Measurements from ENCODE around the gene INPP5D. TPM values are rescaled to one million over a fixed set of nuclear protein-coding genes. Genes with fewer than 3 reads are reported as not detected.

INPP5D gene
- total and polyA plus RNA-seq, 4 experiments from 2014 or later, result 29.6 to 127 (median 121) TPM

DNA sequence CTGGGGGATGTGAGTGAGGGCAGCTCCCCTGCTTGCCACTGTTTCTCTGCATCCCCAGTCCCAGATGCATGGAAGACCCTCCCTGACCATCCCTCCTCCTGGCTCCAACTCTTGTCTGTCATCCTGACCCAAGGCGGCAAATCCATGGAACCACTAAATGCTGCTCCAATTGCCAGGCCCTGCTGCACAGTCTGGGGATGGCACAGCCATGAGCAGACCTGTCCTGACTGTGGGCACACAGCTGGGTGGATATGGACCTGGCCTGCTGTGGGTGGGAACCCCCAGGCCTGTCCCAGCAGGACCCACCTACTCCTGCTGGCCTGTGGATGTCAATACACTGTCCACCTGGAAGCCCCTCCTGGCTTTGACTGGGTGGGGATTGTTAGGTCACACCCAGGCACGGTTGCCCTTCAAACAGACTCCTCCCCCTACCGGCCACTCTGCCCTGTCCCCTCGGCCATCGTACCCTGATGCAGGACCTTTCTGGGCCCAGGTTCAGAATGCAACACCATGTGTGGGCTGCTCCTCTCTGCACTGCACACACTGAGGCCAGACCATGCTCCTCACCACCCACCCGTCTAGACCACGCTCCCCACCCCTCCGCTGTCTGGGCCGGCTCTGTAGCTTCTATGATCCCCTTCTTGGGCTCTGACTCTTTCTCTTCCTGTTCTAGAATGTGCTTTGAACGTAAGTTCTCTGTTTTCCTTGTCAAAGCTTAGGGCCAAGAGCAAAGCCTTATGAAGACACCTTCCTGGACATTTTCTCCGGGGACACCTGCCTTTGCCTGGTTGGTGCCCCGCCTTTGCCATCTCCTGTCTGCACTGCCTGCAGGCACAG is 57.9 kb downstream of the INPP5D start:
- POLR2A ChIA-PET (ENCODE audit: partially characterized antibody), result no interaction called here
- intact Hi-C loops (cut with micrococcal nuclease), result no loop called here
- DNase-seq, result no peak

DNA sequence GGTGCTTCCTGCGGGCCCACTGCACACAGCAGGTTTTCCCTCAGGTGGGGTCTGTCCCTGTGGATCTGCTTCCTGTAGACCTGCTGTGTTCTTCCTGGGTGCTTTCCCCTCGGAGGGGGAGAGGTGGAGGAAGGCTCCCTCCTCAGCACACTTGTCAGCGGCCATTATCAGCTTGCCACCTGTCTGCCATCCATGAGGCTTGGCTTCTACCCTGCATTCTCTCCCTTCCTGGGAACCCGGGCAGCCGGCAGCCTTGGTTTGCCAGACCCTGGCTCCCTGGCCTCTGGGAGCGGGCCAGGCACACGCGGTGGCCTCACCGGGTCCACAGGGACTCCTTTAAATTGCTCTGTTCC is 58.5 kb downstream of the INPP5D start:
- peaks cover 28% of the 10 kb centered on the region for H3K36me3 ChIP-seq (ENCODE audit: insufficient read depth, low read length)
- Mint-ChIP-seq H3K27ac (peak overlapping the region in 6 of 7 donors; percentile 41 to 85 (median 76)), H3K4me3 (peak overlapping the region in 1 of 8 donors; percentile 69), H3K27me3 (no peaks in the 10 kb centered on the region), H3K36me3 (peaks cover 38 to 63% of the 10 kb centered on the region in 2 donors), H3K4me1 (peaks cover 30 to 64% (median 50%) of the 10 kb centered on the region in 4 donors), H3K9me3 (peaks cover 0 to 2% (median 0%) of the 10 kb centered on the region in 8 donors)
- intact Hi-C loops (cut with micrococcal nuclease), result no loop called here
- ChIA-PET POLR2A (ENCODE audit: partially characterized antibody) (no interaction called here), CTCF (ENCODE audit: partially characterized antibody) (interaction anchor here (1.8 kb wide), 1 partner anchor 64 kb away, joined by 6 read pairs; no protein-coding TSS in a partner anchor)
- H3K4me1 ChIP-seq (ENCODE audit: insufficient read depth, low read length), result peaks cover 30% of the 10 kb centered on the region
- H3K4me3 ChIP-seq (ENCODE audit: low read length in 2 of 2), result no peak overlapping the region
- no peak for DNase-seq
- no peaks in the 10 kb centered on the region for H3K27me3 ChIP-seq (ENCODE audit: insufficient read depth, low read length)
- no peak overlapping the region for H3K27ac ChIP-seq (ENCODE audit: low read depth, low read length)
- no peaks in the 10 kb centered on the region for H3K9me3 ChIP-seq (ENCODE audit: control insufficient read depth in 1 of 2, low read length in 2 of 2)

More for the DNA sequence above, 57.9 kb downstream of the INPP5D start:
- Histone ChIP-seq H3K4me3 (ENCODE audit: low read length in 2 of 2) (no peak overlapping the region), H3K4me1 (ENCODE audit: insufficient read depth, low read length) (peaks cover 33% of the 10 kb centered on the region), H3K27ac (ENCODE audit: low read depth, low read length) (no peak overlapping the region), H3K27me3 (ENCODE audit: insufficient read depth, low read length) (no peaks in the 10 kb centered on the region), H3K36me3 (ENCODE audit: insufficient read depth, low read length) (peaks cover 23% of the 10 kb centered on the region), H3K9me3 (ENCODE audit: control insufficient read depth in 1 of 2, low read length in 2 of 2) (no peaks in the 10 kb centered on the region)
- CTCF ChIA-PET (ENCODE audit: partially characterized antibody), result interaction anchor here (1.8 kb wide), 1 partner anchor 64 kb away, joined by 6 read pairs; no protein-coding TSS in a partner anchor
- H3K4me1 Mint-ChIP-seq, result peaks cover 35 to 70% (median 55%) of the 10 kb centered on the region in 4 donors
- peaks cover 0 to 2% (median 0%) of the 10 kb centered on the region in 8 donors for H3K9me3 Mint-ChIP-seq
- H3K4me3 Mint-ChIP-seq, result peak overlapping the region in 5 of 8 donors; percentile 24 to 69 (median 29)
- H3K27ac Mint-ChIP-seq, result peak overlapping the region; percentile 1 to 85 (median 75)
- no peaks in the 10 kb centered on the region for H3K27me3 Mint-ChIP-seq
- peaks cover 35 to 63% of the 10 kb centered on the region in 2 donors for H3K36me3 Mint-ChIP-seq

DNA sequence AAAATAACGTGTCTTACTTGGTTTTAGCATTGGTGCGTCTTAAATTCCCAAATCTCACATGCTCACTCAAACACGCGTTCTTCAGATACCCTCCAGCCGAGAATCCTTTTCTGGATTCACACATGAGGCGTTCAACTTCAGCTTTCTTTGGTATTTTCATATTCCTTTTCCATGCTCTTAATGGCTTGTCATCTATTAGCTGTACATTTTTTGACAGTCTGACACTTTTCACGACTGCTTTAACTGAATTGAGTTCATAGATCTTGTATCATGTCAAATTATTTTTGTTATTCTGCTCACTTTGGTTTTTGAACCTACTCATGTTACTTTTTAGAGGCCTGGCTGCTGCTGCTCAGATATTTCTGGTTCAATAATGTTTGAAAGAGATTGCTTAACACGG is 59.0 kb downstream of the INPP5D start:
- Histone ChIP-seq H3K9me3 (ENCODE audit: control insufficient read depth in 1 of 2, low read length in 2 of 2) (no peaks in the 10 kb centered on the region), H3K27me3 (ENCODE audit: insufficient read depth, low read length) (no peaks in the 10 kb centered on the region), H3K27ac (ENCODE audit: low read depth, low read length) (no peak overlapping the region), H3K36me3 (ENCODE audit: insufficient read depth, low read length) (peaks cover 33% of the 10 kb centered on the region), H3K4me3 (ENCODE audit: low read length in 2 of 2) (no peak overlapping the region), H3K4me1 (ENCODE audit: insufficient read depth, low read length) (peaks cover 27% of the 10 kb centered on the region)
- DNase-seq, result no peak
- H3K27ac Mint-ChIP-seq, result peak overlapping the region in 6 of 7 donors; percentile 32 to 85 (median 70)
- peaks cover 0 to 2% (median 0%) of the 10 kb centered on the region in 8 donors for H3K9me3 Mint-ChIP-seq
- H3K27me3 Mint-ChIP-seq, result no peaks in the 10 kb centered on the region
- peaks cover 39 to 65% of the 10 kb centered on the region in 2 donors for H3K36me3 Mint-ChIP-seq
- H3K4me1 Mint-ChIP-seq, result peaks cover 30 to 60% (median 47%) of the 10 kb centered on the region in 4 donors
- intact Hi-C loops (cut with micrococcal nuclease), result no loop called here
- ChIA-PET POLR2A (ENCODE audit: partially characterized antibody) (no interaction called here), CTCF (ENCODE audit: partially characterized antibody) (interaction anchor here (1.8 kb wide), 1 partner anchor 65 kb away, joined by 6 read pairs; no protein-coding TSS in a partner anchor)
- H3K4me3 Mint-ChIP-seq, result peak overlapping the region in 3 of 8 donors; percentile 3 to 30 (median 15)

DNA sequence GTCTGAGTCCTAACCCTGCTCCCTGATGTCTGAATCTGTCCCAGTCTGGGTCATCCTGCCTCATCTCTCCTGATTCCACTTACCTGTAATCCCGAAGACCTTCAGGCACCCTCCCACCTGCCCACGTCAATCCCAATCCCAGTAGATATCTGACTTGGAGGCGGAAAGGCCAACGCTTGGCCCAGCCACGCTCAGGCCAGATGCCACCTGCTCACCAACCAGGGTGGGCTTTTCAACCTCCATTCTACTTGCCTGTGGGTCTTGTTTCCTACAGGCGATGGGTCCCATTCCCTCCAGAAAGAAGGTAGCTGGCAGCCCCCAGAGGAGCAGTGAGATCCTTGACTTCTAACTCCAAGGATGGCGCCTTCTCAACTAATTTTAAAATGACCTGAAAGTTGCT is 59.7 kb downstream of the INPP5D start:
- Histone ChIP-seq H3K36me3 (ENCODE audit: insufficient read depth, low read length) (peaks cover 39% of the 10 kb centered on the region), H3K4me3 (ENCODE audit: low read length in 2 of 2) (no peak overlapping the region), H3K9me3 (ENCODE audit: control insufficient read depth in 1 of 2, low read length in 2 of 2) (no peaks in the 10 kb centered on the region), H3K27ac (ENCODE audit: low read depth, low read length) (no peak overlapping the region), H3K27me3 (ENCODE audit: insufficient read depth, low read length) (no peaks in the 10 kb centered on the region), H3K4me1 (ENCODE audit: insufficient read depth, low read length) (peaks cover 20% of the 10 kb centered on the region)
- Mint-ChIP-seq H3K4me1 (peaks cover 30 to 53% (median 43%) of the 10 kb centered on the region in 4 donors), H3K27me3 (no peaks in the 10 kb centered on the region), H3K4me3 (no peak overlapping the region), H3K27ac (peak overlapping the region in 4 of 7 donors; percentile 64 to 85 (median 74)), H3K36me3 (peaks cover 39 to 71% of the 10 kb centered on the region in 2 donors), H3K9me3 (peaks cover 0 to 2% (median 0%) of the 10 kb centered on the region in 8 donors)
- DNase-seq, result no peak
- intact Hi-C loops (cut with micrococcal nuclease), result no loop called here
- ChIA-PET CTCF (ENCODE audit: partially characterized antibody) (interaction anchor here (1.8 kb wide), 1 partner anchor 65 kb away, joined by 6 read pairs; no protein-coding TSS in a partner anchor), POLR2A (ENCODE audit: partially characterized antibody) (no interaction called here)

DNA sequence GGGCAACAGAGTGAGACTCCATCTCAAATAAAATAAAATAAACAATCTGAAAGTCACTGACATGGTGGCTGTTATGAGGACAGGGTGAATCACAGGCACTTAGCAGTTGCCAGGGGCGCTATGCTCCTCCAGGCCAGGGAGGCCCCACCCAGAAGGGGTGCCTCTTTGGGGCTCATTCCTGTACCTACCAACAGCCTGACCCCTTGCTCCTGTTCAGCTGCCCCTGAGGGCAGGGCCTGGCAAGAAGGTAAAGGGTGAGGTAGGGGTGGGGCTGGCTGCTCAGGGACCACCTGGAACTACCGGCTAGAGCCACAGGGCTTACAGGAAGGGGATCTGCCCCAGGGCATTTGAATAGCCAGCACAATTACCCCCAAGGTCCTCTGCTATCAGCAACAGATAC is 60.3 kb downstream of the INPP5D start:
- Histone ChIP-seq H3K27me3 (ENCODE audit: insufficient read depth, low read length) (no peaks in the 10 kb centered on the region), H3K4me3 (ENCODE audit: low read length in 2 of 2) (no peak overlapping the region), H3K9me3 (ENCODE audit: control insufficient read depth in 1 of 2, low read length in 2 of 2) (no peaks in the 10 kb centered on the region), H3K36me3 (ENCODE audit: insufficient read depth, low read length) (peaks cover 45% of the 10 kb centered on the region), H3K4me1 (ENCODE audit: insufficient read depth, low read length) (peaks cover 14% of the 10 kb centered on the region), H3K27ac (ENCODE audit: low read depth, low read length) (no peak overlapping the region)
- POLR2A ChIA-PET (ENCODE audit: partially characterized antibody), result no interaction called here
- Mint-ChIP-seq H3K4me3 (no peak overlapping the region), H3K9me3 (no peaks in the 10 kb centered on the region), H3K4me1 (peaks cover 27 to 46% (median 38%) of the 10 kb centered on the region in 4 donors), H3K27me3 (no peaks in the 10 kb centered on the region), H3K36me3 (peaks cover 39 to 69% of the 10 kb centered on the region in 2 donors), H3K27ac (peak overlapping the region in 1 of 7 donors; percentile 23)
- CTCF ChIA-PET (ENCODE audit: partially characterized antibody), result no interaction called here
- intact Hi-C loops (cut with micrococcal nuclease), result no loop called here
- no peak for DNase-seq

DNA sequence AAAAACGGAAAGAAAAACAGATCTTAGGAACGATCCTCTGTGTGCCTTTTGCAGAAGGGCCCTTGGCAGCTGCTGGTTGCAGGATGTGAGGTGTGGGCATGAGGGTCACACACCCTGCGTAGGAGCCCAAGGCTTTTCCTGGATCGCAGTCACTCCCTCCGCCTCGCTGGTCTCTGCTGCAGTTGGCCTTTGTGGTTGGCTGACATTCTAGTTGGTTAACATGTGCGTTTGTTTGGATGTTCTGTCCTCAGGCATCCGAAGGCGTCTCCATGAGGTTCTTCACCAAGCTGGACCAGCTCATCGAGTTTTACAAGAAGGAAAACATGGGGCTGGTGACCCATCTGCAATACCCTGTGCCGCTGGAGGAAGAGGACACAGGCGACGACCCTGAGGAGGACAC is 61.7 kb downstream of the INPP5D start:
- H3K36me3 ChIP-seq (ENCODE audit: insufficient read depth, low read length), result peaks cover 58% of the 10 kb centered on the region
- Mint-ChIP-seq H3K27ac (peak overlapping the region in 3 of 7 donors; percentile 36 to 64 (median 59)), H3K36me3 (peaks cover 45 to 75% of the 10 kb centered on the region in 2 donors), H3K27me3 (no peaks in the 10 kb centered on the region), H3K9me3 (no peaks in the 10 kb centered on the region), H3K4me1 (peaks cover 21 to 37% (median 31%) of the 10 kb centered on the region in 4 donors), H3K4me3 (no peak overlapping the region)
- POLR2A ChIA-PET (ENCODE audit: partially characterized antibody), result no interaction called here
- no peak for DNase-seq
- peaks cover 9% of the 10 kb centered on the region for H3K4me1 ChIP-seq (ENCODE audit: insufficient read depth, low read length)
- H3K27ac ChIP-seq (ENCODE audit: low read depth, low read length), result no peak overlapping the region
- intact Hi-C loops (cut with micrococcal nuclease), result no loop called here
- H3K27me3 ChIP-seq (ENCODE audit: insufficient read depth, low read length), result no peaks in the 10 kb centered on the region
- no peaks in the 10 kb centered on the region for H3K9me3 ChIP-seq (ENCODE audit: control insufficient read depth in 1 of 2, low read length in 2 of 2)
- no peak overlapping the region for H3K4me3 ChIP-seq (ENCODE audit: low read length in 2 of 2)
- CTCF ChIA-PET (ENCODE audit: partially characterized antibody), result interaction anchor here (0.9 to 1.1 kb wide), 2 partner anchors 23 to 68 kb away, joined by 3 to 4 read pairs; no protein-coding TSS in a partner anchor

DNA sequence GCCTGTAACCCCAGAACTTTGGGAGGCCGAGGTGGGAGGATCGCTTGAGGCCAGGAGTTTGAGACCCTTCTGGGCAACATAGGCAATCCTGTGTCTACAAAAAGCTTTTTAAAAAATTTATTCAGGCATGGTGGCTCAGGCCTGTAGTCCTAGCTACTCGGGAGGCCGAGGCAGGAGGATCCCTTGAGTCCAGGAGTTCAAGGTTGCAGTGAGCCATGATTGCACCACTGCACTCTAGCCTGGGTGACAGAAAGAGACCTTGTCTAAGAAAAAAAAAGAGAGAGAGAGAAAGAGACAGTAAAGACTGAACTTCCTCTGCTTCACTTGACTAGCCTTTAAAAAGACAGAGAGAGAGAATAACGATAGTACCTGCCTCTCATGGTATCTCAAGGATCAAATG is 62.4 kb downstream of the INPP5D start:
- intact Hi-C loops (cut with micrococcal nuclease), result no loop called here
- CTCF ChIA-PET (ENCODE audit: partially characterized antibody), result interaction anchor here (0.9 to 1.0 kb wide), 2 partner anchors 69 to 129 kb away, joined by 3 read pairs; partner anchors contain the start of gene ATG16L1

More for the DNA sequence above, 62.4 kb downstream of the INPP5D start:
- no peaks in the 10 kb centered on the region for H3K27me3 Mint-ChIP-seq
- POLR2A ChIA-PET (ENCODE audit: partially characterized antibody), result no interaction called here
- Histone ChIP-seq H3K27ac (ENCODE audit: low read depth, low read length) (no peak overlapping the region), H3K36me3 (ENCODE audit: insufficient read depth, low read length) (peaks cover 65% of the 10 kb centered on the region), H3K4me3 (ENCODE audit: low read length in 2 of 2) (no peak overlapping the region), H3K4me1 (ENCODE audit: insufficient read depth, low read length) (peaks cover 9% of the 10 kb centered on the region), H3K27me3 (ENCODE audit: insufficient read depth, low read length) (no peaks in the 10 kb centered on the region), H3K9me3 (ENCODE audit: control insufficient read depth in 1 of 2, low read length in 2 of 2) (no peaks in the 10 kb centered on the region)
- H3K4me3 Mint-ChIP-seq, result no peak overlapping the region
- peak overlapping the region in 4 of 7 donors; percentile 35 to 59 (median 45) for H3K27ac Mint-ChIP-seq
- peaks cover 16 to 32% (median 28%) of the 10 kb centered on the region in 4 donors for H3K4me1 Mint-ChIP-seq
- peaks cover 50 to 76% of the 10 kb centered on the region in 2 donors for H3K36me3 Mint-ChIP-seq
- DNase-seq, result no peak
- H3K9me3 Mint-ChIP-seq, result no peaks in the 10 kb centered on the region
